HepG2 (cell line): Measurements from ENCODE around the gene EFNA2. TPM values are rescaled to one million over a fixed set of nuclear protein-coding genes. Genes with fewer than 3 reads are reported as not detected.

Experiments
- AGO1 ChIP-seq: fragments of 200-400 bp; formaldehyde crosslinking; IDR thresholded peaks from 2 replicates; pipeline ENCODE4 v1.6.1; 2017; ENCODE audit warnings: mild to moderate bottlenecking, low read depth, low read length, moderate library complexity; ENCODE audit not compliant: poor library complexity, severe bottlenecking
- CBFB ChIP-seq: sonication (generic); formaldehyde crosslinking; IDR thresholded peaks from 2 replicates; pipeline ENCODE4 v1.4.0; 2020; ENCODE audit warnings: missing genetic modification reagents
- CCDC6 ChIP-seq: sonication (generic); formaldehyde crosslinking; IDR thresholded peaks from 2 replicates; pipeline ENCODE4 v1.8.1; 2022; ENCODE audit warnings: mild to moderate bottlenecking, missing genetic modification reagents, moderate library complexity
- EEA1 ChIP-seq: sonication (generic); formaldehyde crosslinking; IDR thresholded peaks from 2 replicates; pipeline ENCODE4 v1.5.1; 2020; ENCODE audit warnings: mild to moderate bottlenecking, missing genetic modification reagents, borderline replicate concordance
- ERF ChIP-seq: IDR thresholded peaks from 2 replicates; pipeline ENCODE4 v1.6.1; 2018; ENCODE audit warnings: missing biosample characterization, missing genetic modification reagents
- FIP1L1 ChIP-seq: fragments of 200-400 bp; formaldehyde crosslinking; IDR thresholded peaks from 2 replicates; pipeline ENCODE4 v1.6.1; 2018; ENCODE audit warnings: low read depth, mild to moderate bottlenecking, low read length, moderate library complexity, borderline replicate concordance; ENCODE audit not compliant: insufficient read depth
- HDAC2 ChIP-seq: sonication (generic); formaldehyde crosslinking; IDR thresholded peaks from 2 replicates; pipeline ENCODE4 v1.4.0; 2020; ENCODE audit warnings: missing genetic modification reagents
- HMG20B ChIP-seq: conservative IDR thresholded peaks from 2 replicates; pipeline ENCODE4 v1.6.1; 2016; ENCODE audit warnings: missing genetic modification reagents, missing compliant biosample characterization
- HNRNPH1 ChIP-seq: fragments of 200-400 bp; formaldehyde crosslinking; optimal IDR thresholded peaks from 2 replicates; pipeline ENCODE3; 2017; ENCODE audit warnings: mild to moderate bottlenecking, low read depth, low read length
- HOXA3 ChIP-seq: sonication (generic); formaldehyde crosslinking; IDR thresholded peaks from 2 replicates; pipeline ENCODE4 v1.5.0; 2020; ENCODE audit warnings: missing genetic modification reagents
- KMT2B ChIP-seq: IDR thresholded peaks from 2 replicates; pipeline ENCODE4 v1.6.1; 2016; ENCODE audit warnings: missing genetic modification reagents, missing compliant biosample characterization
- TEAD3 ChIP-seq: optimal IDR thresholded peaks from 2 replicates; pipeline ENCODE3; 2016; ENCODE audit warnings: borderline replicate concordance
- U2AF2 ChIP-seq: fragments of 200-400 bp; formaldehyde crosslinking; IDR thresholded peaks from 2 replicates; pipeline ENCODE4 v1.6.1; 2017; ENCODE audit warnings: low read depth, mild to moderate bottlenecking, low read length
- ZBTB7B ChIP-seq: sonication (generic); formaldehyde crosslinking; IDR thresholded peaks from 2 replicates; pipeline ENCODE4 v1.4.0; 2020; ENCODE audit warnings: missing genetic modification reagents
- ZFYVE20 ChIP-seq: sonication (generic); formaldehyde crosslinking; IDR thresholded peaks from 2 replicates; pipeline ENCODE4 v1.8.0; 2023; ENCODE audit warnings: low read depth, mild to moderate bottlenecking, moderate library complexity, missing genetic modification reagents, borderline replicate concordance
- ZNF121 ChIP-seq: sonication (generic); formaldehyde crosslinking; IDR thresholded peaks from 2 replicates; pipeline ENCODE4 v1.5.0; 2020; ENCODE audit warnings: mild to moderate bottlenecking, missing genetic modification reagents
- polyA plus RNA-seq, 8 experiments: library from polyadenylated mRNA; depleted of rRNA in 3 of 8; stranded (reverse) in 7 of 8; unstranded in 1 of 8; fragments of >200 nt; fragmentation: Illumina TruSeq in 4 of 8; extraction: Trizol in 4 of 8; gene quantifications; 2 replicates each; pipeline versions ENCODE4 v1.2.1 to v1.2.3, GENCODE V29; 2011 to 2016; ENCODE audit warnings: low read depth in 4 of 8, missing spikeins in 1 of 8, mixed read lengths in 1 of 8; ENCODE audit not compliant: insufficient read depth in 1 of 8
- total RNA-seq, 5 experiments: library from RNA; depleted of rRNA; stranded (reverse); fragments of >200 nt; fragmentation: Illumina TruSeq; extraction: Trizol; gene quantifications; 2 replicates each; pipeline ENCODE4 v1.2.3, GENCODE V29; 2016; ENCODE audit warnings: low read depth in 1 of 5
- TF ChIP-seq, protein P1 (sequence below): sonication (generic); formaldehyde crosslinking; IDR thresholded peaks from 2 replicates; pipeline ENCODE4 v1.5.1; 2020; ENCODE audit warnings: mild to moderate bottlenecking, missing genetic modification reagents, moderate library complexity
- TF ChIP-seq, protein P2 (sequence below): conservative IDR thresholded peaks from 2 replicates; pipeline ENCODE4 v1.6.1; 2018; ENCODE audit warnings: missing genetic modification reagents
- TF ChIP-seq, protein P3 (sequence below): sonication (generic); formaldehyde crosslinking; IDR thresholded peaks from 2 replicates; pipeline ENCODE4 v1.4.0; 2020; ENCODE audit warnings: low read depth, missing genetic modification reagents
- TF ChIP-seq, protein P4 (sequence below): sonication (generic); formaldehyde crosslinking; IDR thresholded peaks from 2 replicates; pipeline ENCODE4 v1.8.1; 2022; ENCODE audit warnings: low read depth, mild to moderate bottlenecking, missing genetic modification reagents

EFNA2 gene
- total and polyA plus RNA-seq, 2 of the 13 experiments (the other 11 are each of a cell fraction or from before 2014, with no cell fraction given): 6.0 to 9.9 TPM

DNA sequence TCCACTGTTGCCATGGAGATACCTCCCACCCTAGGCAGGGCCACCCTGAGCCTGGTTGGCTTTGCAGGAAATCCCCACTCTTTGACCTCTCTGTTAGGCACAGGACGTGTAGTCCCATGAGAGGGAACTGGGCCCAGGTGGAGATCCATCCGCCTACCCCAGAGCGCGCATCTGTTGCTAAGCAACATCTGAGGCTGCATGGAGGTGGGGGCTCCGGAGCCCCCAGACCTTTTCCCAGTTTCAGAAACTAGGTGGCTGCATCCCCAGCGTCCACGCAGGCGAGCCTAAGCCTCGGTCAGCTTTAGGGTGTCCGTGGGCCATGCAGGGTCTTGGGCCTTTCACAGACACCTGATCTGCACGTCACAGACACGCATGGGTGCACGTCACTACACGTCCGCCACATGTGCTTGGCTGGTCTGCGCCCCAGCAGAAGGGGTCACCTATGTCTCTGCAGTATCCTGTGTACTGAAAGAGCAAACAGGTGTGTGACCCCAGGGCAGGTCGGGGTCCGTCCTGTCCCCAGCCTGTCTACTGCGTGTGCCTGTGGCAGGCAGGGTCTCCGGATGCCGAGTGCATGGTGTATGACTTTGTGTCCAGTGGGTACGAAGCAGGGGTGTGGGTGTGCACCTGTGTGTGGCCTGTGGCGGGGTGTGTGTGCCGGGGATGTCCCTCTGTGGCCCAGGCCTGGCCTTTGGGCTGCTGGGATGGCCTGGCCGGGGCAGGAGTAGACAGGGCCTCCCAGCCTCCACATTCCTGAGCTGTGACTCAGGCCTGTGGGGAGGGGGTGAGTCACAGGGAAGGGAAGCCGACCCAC, 20.7 kb upstream of the EFNA2 start (continued):
- TF ChIP-seq, protein P1, sequence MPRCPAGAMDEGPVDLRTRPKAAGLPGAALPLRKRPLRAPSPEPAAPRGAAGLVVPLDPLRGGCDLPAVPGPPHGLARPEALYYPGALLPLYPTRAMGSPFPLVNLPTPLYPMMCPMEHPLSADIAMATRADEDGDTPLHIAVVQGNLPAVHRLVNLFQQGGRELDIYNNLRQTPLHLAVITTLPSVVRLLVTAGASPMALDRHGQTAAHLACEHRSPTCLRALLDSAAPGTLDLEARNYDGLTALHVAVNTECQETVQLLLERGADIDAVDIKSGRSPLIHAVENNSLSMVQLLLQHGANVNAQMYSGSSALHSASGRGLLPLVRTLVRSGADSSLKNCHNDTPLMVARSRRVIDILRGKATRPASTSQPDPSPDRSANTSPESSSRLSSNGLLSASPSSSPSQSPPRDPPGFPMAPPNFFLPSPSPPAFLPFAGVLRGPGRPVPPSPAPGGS (CRISPR knock-in tag): peak; percentile 53; the same call in 1 of the 2 replicates
- TF ChIP-seq AGO1 (peak; percentile 0), FIP1L1 (no peak), U2AF2 (no peak), HDAC2 (CRISPR knock-in tag) (peak; percentile 74; the same call in 1 of the 2 replicates), ZFYVE20 (CRISPR knock-in tag) (0 out of 2 replicates have a peak, but pooled peaks have one; percentile 19), HNRNPH1 (no peak), ERF (CRISPR knock-in tag) (peak; percentile 85), CBFB (CRISPR knock-in tag) (0 out of 2 replicates have a peak, but pooled peaks have one; percentile 30), HOXA3 (CRISPR knock-in tag) (peak; percentile 61), KMT2B (0 out of 2 replicates have a peak, but pooled peaks have one; percentile 28), EEA1 (CRISPR knock-in tag) (no peak), TEAD3 (peak; percentile 97), CCDC6 (CRISPR knock-in tag) (no peak; the same call in 1 of the 2 replicates), ZNF121 (peak; percentile 73), ZBTB7B (CRISPR knock-in tag) (peak; percentile 72), HMG20B (peak; percentile 59; the same call in 1 of the 2 replicates)
- TF ChIP-seq, protein P2, sequence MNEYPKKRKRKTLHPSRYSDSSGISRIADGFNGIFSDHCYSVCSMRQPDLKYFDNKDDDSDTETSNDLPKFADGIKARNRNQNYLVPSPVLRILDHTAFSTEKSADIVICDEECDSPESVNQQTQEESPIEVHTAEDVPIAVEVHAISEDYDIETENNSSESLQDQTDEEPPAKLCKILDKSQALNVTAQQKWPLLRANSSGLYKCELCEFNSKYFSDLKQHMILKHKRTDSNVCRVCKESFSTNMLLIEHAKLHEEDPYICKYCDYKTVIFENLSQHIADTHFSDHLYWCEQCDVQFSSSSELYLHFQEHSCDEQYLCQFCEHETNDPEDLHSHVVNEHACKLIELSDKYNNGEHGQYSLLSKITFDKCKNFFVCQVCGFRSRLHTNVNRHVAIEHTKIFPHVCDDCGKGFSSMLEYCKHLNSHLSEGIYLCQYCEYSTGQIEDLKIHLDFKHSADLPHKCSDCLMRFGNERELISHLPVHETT (CRISPR knock-in tag): peak; percentile 60
- TF ChIP-seq, protein P3, sequence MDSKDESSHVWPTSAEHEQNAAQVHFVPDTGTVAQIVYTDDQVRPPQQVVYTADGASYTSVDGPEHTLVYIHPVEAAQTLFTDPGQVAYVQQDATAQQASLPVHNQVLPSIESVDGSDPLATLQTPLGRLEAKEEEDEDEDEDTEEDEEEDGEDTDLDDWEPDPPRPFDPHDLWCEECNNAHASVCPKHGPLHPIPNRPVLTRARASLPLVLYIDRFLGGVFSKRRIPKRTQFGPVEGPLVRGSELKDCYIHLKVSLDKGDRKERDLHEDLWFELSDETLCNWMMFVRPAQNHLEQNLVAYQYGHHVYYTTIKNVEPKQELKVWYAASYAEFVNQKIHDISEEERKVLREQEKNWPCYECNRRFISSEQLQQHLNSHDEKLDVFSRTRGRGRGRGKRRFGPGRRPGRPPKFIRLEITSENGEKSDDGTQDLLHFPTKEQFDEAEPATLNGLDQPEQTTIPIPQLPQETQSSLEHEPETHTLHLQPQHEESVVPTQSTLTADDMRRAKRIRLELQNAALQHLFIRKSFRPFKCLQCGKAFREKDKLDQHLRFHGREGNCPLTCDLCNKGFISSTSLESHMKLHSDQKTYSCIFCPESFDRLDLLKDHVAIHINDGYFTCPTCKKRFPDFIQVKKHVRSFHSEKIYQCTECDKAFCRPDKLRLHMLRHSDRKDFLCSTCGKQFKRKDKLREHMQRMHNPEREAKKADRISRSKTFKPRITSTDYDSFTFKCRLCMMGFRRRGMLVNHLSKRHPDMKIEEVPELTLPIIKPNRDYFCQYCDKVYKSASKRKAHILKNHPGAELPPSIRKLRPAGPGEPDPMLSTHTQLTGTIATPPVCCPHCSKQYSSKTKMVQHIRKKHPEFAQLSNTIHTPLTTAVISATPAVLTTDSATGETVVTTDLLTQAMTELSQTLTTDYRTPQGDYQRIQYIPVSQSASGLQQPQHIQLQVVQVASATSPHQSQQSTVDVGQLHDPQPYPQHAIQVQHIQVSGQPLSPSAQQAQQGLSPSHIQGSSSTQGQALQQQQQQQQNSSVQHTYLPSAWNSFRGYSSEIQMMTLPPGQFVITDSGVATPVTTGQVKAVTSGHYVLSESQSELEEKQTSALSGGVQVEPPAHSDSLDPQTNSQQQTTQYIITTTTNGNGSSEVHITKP (CRISPR knock-in tag): 0 out of 2 replicates have a peak, but pooled peaks have one; percentile 46
- TF ChIP-seq, protein P4, sequence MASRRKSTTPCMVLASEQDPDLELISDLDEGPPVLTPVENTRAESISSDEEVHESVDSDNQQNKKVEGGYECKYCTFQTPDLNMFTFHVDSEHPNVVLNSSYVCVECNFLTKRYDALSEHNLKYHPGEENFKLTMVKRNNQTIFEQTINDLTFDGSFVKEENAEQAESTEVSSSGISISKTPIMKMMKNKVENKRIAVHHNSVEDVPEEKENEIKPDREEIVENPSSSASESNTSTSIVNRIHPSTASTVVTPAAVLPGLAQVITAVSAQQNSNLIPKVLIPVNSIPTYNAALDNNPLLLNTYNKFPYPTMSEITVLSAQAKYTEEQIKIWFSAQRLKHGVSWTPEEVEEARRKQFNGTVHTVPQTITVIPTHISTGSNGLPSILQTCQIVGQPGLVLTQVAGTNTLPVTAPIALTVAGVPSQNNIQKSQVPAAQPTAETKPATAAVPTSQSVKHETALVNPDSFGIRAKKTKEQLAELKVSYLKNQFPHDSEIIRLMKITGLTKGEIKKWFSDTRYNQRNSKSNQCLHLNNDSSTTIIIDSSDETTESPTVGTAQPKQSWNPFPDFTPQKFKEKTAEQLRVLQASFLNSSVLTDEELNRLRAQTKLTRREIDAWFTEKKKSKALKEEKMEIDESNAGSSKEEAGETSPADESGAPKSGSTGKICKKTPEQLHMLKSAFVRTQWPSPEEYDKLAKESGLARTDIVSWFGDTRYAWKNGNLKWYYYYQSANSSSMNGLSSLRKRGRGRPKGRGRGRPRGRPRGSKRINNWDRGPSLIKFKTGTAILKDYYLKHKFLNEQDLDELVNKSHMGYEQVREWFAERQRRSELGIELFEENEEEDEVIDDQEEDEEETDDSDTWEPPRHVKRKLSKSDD (CRISPR knock-in tag): 0 out of 2 replicates have a peak, but pooled peaks have one; percentile 19
